WERI-Rb-1 (cell line): ENCODE measurements around the gene PIM3.

ENCODE experiments used
- DNase-seq: peaks from one replicate; pipeline ENCODE4 v3.0.0-alpha.2; 2020
- H3K27ac ChIP-seq: fragments of 250-450 bp; sonication (Bioruptor Pico); 2 replicates; pipeline ENCODE4 v1.5.1; 2020; ENCODE audit warnings: mild to moderate bottlenecking, moderate library complexity
- H3K27me3 ChIP-seq: fragments of 250-450 bp; sonication (Bioruptor Pico); 2 replicates; pipeline ENCODE4 v1.5.1; 2021; ENCODE audit warnings: mild to moderate bottlenecking, low read depth, moderate library complexity; ENCODE audit not compliant: insufficient read depth, severe bottlenecking
- H3K36me3 ChIP-seq: fragments of 250-450 bp; sonication (Bioruptor Pico); 2 replicates; pipeline ENCODE4 v1.5.1; 2020; ENCODE audit warnings: mild to moderate bottlenecking, moderate library complexity
- H3K4me3 ChIP-seq: 2 replicates; pipeline ENCODE4 v1.5.1; 2011; ENCODE audit warnings: low read depth, mild to moderate bottlenecking, control low read depth, low read length
- H3K9me3 ChIP-seq: fragments of 250-450 bp; sonication (Bioruptor Pico); 2 replicates; pipeline ENCODE4 v1.5.1; 2021; ENCODE audit warnings: mild to moderate bottlenecking, moderate library complexity; ENCODE audit not compliant: severe bottlenecking
- CTCF ChIP-seq: IDR thresholded peaks from 2 replicates; pipeline ENCODE4 v1.5.1; 2011; ENCODE audit warnings: low read depth, mild to moderate bottlenecking, control low read depth, inconsistent platforms, low read length

PIM3 gene

GRCh38 chr22:50009765-50010675 lies 49.4 kb downstream of the PIM3 start:
- no peak for DNase-seq
- H3K27ac ChIP-seq = no peak overlapping the region
- H3K9me3 ChIP-seq = no peaks in the 10 kb centered on the region
- no peaks in the 10 kb centered on the region for H3K36me3 ChIP-seq
- no peak for TF ChIP-seq CTCF
- H3K4me3 ChIP-seq = no peak overlapping the region
- H3K27me3 ChIP-seq = peaks cover 11% of the 10 kb centered on the region

GRCh38 chr22:50010676-50011446 lies 50.3 kb downstream of the PIM3 start:
- Histone ChIP-seq H3K4me3 (no peak overlapping the region), H3K27ac (no peak overlapping the region), H3K36me3 (no peaks in the 10 kb centered on the region), H3K9me3 (no peaks in the 10 kb centered on the region), H3K27me3 (peaks cover 11% of the 10 kb centered on the region)
- no peak for DNase-seq
- TF ChIP-seq CTCF = no peak

GRCh38 chr22:50011447-50012210 lies 51.1 kb downstream of the PIM3 start:
- H3K36me3 ChIP-seq = no peaks in the 10 kb centered on the region
- H3K27me3 ChIP-seq = peaks cover 11% of the 10 kb centered on the region
- peak; percentile 6 for DNase-seq
- TF ChIP-seq CTCF = no peak
- H3K27ac ChIP-seq = no peak overlapping the region
- H3K9me3 ChIP-seq = no peaks in the 10 kb centered on the region
- H3K4me3 ChIP-seq = no peak overlapping the region

- no peak for DNase-seq
- peaks cover 11% of the 10 kb centered on the region for H3K27me3 ChIP-seq
These were observed 51.9 kb downstream of the PIM3 start, which contains the start of gene IL17REL for GRCh38 chr22:50012211-50013181. Gene IL17REL, minus strand, starts transcription at chr22:50012765. Its CDS starts 119 bp downstream, at chr22:50012646.

More at GRCh38 chr22:50012211-50013181, 51.9 kb downstream of the PIM3 start, which contains the start of gene IL17REL:
- H3K9me3 ChIP-seq = no peaks in the 10 kb centered on the region
- no peak within 1 kb of the TSS for H3K27ac ChIP-seq
- no peak for TF ChIP-seq CTCF
- H3K4me3 ChIP-seq = no peak within 1 kb of the TSS
- H3K36me3 ChIP-seq = no peaks in the 10 kb centered on the region
